Smooth muscle cell (in vitro differentiated cells): Measurements from ENCODE around the gene HDAC4. TPM values are rescaled to one million over a fixed set of nuclear protein-coding genes. Genes with fewer than 3 reads are reported as not detected.
A peak's percentile ranks its signal among the peaks of the same experiment; 100 is the strongest.

ENCODE experiments used
- DNase-seq: peaks from one replicate; lab custom pipeline; 2025; ENCODE audit not compliant: unreplicated experiment; lab: John Stamatoyannopoulos, UW
- H2AFZ ChIP-seq: fragments of 200-600 bp; sonication (generic); 2 replicates; pipeline ENCODE4 v1.6.0; 2016; ENCODE audit warnings: antibody characterized with exemption, low read depth, mild to moderate bottlenecking
- H3F3A ChIP-seq: fragments of 200-600 bp; sonication (generic); 2 replicates; pipeline ENCODE4 v1.6.0; 2017; ENCODE audit warnings: antibody characterized with exemption, low read depth
- H3K27ac ChIP-seq: fragments of 200-600 bp; sonication (generic); 2 replicates; pipeline ENCODE4 v1.5.1; 2016; ENCODE audit warnings: low read depth, mild to moderate bottlenecking
- H3K27me3 ChIP-seq: fragments of 200-600 bp; sonication (generic); 2 replicates; pipeline ENCODE4 v1.6.1; 2016; ENCODE audit warnings: low read depth, mild to moderate bottlenecking
- H3K36me3 ChIP-seq: fragments of 200-600 bp; sonication (generic); 2 replicates; pipeline ENCODE4 v1.5.1; 2016; ENCODE audit warnings: low read depth
- H3K4me1 ChIP-seq: fragments of 200-600 bp; sonication (generic); 2 replicates; pipeline ENCODE4 v1.5.1; 2016; ENCODE audit warnings: low read depth
- H3K4me2 ChIP-seq: fragments of 200-600 bp; sonication (generic); 2 replicates; pipeline ENCODE4 v1.6.0; 2016; ENCODE audit warnings: mild to moderate bottlenecking
- H3K4me3 ChIP-seq: fragments of 200-600 bp; sonication (generic); 2 replicates; pipeline ENCODE4 v1.5.1; 2016; ENCODE audit warnings: mild to moderate bottlenecking
- H3K79me2 ChIP-seq: fragments of 200-600 bp; sonication (generic); 2 replicates; pipeline ENCODE4 v1.6.0; 2016; ENCODE audit warnings: low read depth, mild to moderate bottlenecking
- H3K9ac ChIP-seq: fragments of 200-600 bp; sonication (generic); 2 replicates; pipeline ENCODE4 v1.6.0; 2016; ENCODE audit warnings: low read depth
- H3K9me3 ChIP-seq: fragments of 200-600 bp; sonication (generic); replicated peaks from 2 replicates; pipeline ENCODE4 v1.5.1; 2016; ENCODE audit warnings: low read depth
- H4K20me1 ChIP-seq: fragments of 200-600 bp; sonication (generic); 2 replicates; pipeline ENCODE4 v1.6.0; 2016; ENCODE audit warnings: low read depth
- WGBS: methylation state at CpG from one replicate; pipeline ENCODE4 v1.1.7; 2016; ENCODE audit warnings: low lambda C conversion rate; 5-methylcytosine and 5-hydroxymethylcytosine counted together
- polyA plus RNA-seq: library from polyadenylated mRNA; unstranded; fragments of >200 nt; fragmentation: Nextera tagmentation; extraction: Ambion mirVana; gene quantifications from 2 replicates; pipeline ENCODE4 v1.2.1, GENCODE V29; 2016
- total RNA-seq: library from RNA; depleted of rRNA; stranded (reverse); fragments of >200 nt; gene quantifications from 2 replicates; pipeline ENCODE4 v1.2.3, GENCODE V29; 2014
- TF ChIP-seq, protein P1 (sequence below): fragments of 200-600 bp; sonication (generic); IDR thresholded peaks from 2 replicates; pipeline ENCODE4 v1.5.1; 2017; ENCODE audit warnings: borderline replicate concordance, mild to moderate bottlenecking, antibody characterized with exemption; ENCODE audit not compliant: insufficient read depth, poor library complexity, severe bottlenecking

Gene HDAC4
- total and polyA plus RNA-seq, 2 experiments from 2014 or later: 6.2 to 35.7 TPM

DNA sequence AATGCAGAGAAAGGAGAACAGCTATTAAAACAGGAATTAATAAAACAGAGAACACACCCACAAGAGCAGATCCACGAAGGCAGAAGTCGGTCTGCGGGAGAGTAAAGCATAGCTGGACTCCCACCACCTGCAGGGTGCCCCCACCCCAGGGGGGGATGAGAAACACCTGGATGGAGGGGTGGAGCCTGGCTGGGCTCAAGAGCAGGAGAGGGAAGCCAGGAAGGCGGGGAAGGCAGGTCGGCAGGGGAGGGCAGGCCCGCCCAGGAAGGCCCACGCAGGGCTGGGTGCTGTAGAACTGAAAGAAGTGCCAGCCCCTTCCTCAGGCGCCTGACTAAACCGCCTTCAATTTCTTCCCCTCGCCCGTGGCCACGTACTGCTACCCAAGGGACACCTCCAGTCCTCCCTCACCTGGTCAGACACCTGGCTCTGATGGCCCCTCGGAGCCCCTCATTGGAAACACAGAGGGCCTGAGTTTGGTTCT lies 175.4 kb downstream of the HDAC4 start:
- no peak overlapping the region for H3K4me3 ChIP-seq
- WGBS: 87% methylated on average over 6 of the region's 13 CpGs
- peaks cover 49% of the 10 kb centered on the region for H3K4me1 ChIP-seq
- peak overlapping the region; percentile 75 for H3K27ac ChIP-seq
- peak overlapping the region; percentile 36 for H3K9ac ChIP-seq
- peaks cover 14% of the 10 kb centered on the region for H3F3A ChIP-seq
- no peak overlapping the region for H2AFZ ChIP-seq
- H3K27me3 ChIP-seq: no peaks in the 10 kb centered on the region
- DNase-seq: no peak
- peaks cover 19% of the 10 kb centered on the region for H3K79me2 ChIP-seq
- H3K9me3 ChIP-seq: no peaks in the 10 kb centered on the region
- TF ChIP-seq, protein P1, sequence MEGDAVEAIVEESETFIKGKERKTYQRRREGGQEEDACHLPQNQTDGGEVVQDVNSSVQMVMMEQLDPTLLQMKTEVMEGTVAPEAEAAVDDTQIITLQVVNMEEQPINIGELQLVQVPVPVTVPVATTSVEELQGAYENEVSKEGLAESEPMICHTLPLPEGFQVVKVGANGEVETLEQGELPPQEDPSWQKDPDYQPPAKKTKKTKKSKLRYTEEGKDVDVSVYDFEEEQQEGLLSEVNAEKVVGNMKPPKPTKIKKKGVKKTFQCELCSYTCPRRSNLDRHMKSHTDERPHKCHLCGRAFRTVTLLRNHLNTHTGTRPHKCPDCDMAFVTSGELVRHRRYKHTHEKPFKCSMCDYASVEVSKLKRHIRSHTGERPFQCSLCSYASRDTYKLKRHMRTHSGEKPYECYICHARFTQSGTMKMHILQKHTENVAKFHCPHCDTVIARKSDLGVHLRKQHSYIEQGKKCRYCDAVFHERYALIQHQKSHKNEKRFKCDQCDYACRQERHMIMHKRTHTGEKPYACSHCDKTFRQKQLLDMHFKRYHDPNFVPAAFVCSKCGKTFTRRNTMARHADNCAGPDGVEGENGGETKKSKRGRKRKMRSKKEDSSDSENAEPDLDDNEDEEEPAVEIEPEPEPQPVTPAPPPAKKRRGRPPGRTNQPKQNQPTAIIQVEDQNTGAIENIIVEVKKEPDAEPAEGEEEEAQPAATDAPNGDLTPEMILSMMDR: no peak
- H4K20me1 ChIP-seq: peaks cover 10% of the 10 kb centered on the region
- H3K36me3 ChIP-seq: no peaks in the 10 kb centered on the region
- peak overlapping the region; percentile 69 for H3K4me2 ChIP-seq

DNA sequence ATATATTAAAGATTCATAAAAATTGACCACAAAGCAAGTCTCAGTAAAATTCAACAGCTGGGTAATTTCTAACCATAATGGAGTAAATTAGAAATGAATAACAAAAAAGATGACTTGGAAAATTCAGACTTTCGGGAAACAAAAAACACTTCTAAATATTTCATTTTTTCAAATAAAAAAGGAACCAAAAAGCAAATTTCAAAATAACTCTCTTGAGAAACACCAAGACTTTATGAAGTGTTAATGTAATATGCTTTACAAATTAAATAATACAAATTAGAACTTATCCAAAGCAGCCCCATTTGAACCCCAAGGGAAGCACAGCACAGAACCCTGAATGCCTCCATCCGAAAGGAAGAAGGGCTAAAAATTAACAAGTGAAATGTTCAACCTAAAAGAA lies 175.9 kb downstream of the HDAC4 start:
- Histone ChIP-seq H3F3A (peaks cover 14% of the 10 kb centered on the region), H3K79me2 (peaks cover 23% of the 10 kb centered on the region), H4K20me1 (peaks cover 10% of the 10 kb centered on the region), H2AFZ (no peak overlapping the region), H3K36me3 (no peaks in the 10 kb centered on the region), H3K4me2 (peak overlapping the region; percentile 69), H3K4me3 (no peak overlapping the region), H3K4me1 (peaks cover 48% of the 10 kb centered on the region), H3K9ac (peak overlapping the region; percentile 36), H3K27ac (peak overlapping the region; percentile 75), H3K9me3 (no peaks in the 10 kb centered on the region), H3K27me3 (no peaks in the 10 kb centered on the region)
- DNase-seq: no peak
- TF ChIP-seq, protein P1: no peak
- 95% methylated on average over 2 of the region's 2 CpGs for WGBS

DNA sequence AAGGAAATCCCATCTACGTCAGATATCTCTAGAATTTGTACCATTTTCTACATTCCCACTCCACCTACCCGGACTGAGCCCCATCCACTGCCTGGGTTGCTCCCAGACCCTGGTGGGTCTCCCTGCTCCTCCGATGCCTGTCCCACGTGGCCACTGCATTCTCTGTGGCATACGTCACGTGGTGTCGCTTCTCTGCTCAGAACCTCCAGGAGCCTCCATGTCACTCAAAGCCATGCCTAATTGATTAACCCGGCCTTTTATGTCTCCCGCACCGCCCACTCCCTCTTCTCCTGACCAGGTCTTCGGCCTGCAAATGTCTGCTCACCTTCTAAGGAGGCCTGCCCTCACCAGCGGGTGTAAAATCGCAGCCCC lies 176.6 kb downstream of the HDAC4 start:
- no peak overlapping the region for H3K9ac ChIP-seq
- no peak overlapping the region for H2AFZ ChIP-seq
- no peak for DNase-seq
- no peaks in the 10 kb centered on the region for H3K27me3 ChIP-seq
- peaks cover 8% of the 10 kb centered on the region for H3F3A ChIP-seq
- peaks cover 10% of the 10 kb centered on the region for H4K20me1 ChIP-seq
- peak overlapping the region; percentile 75 for H3K27ac ChIP-seq
- peaks cover 30% of the 10 kb centered on the region for H3K79me2 ChIP-seq
- H3K36me3 ChIP-seq: no peaks in the 10 kb centered on the region
- H3K4me2 ChIP-seq: peak overlapping the region; percentile 68
- WGBS: 60% methylated on average over 13 of the region's 13 CpGs
- H3K9me3 ChIP-seq: no peaks in the 10 kb centered on the region
- peaks cover 40% of the 10 kb centered on the region for H3K4me1 ChIP-seq
- no peak overlapping the region for H3K4me3 ChIP-seq
- TF ChIP-seq, protein P1: no peak
